GM21515 (cell line): ENCODE measurements around the gene KCNQ1.

Experiments used
- ATAC-seq: cut with Tn5 transposase; IDR thresholded peaks from one replicate; pipeline ENCODE4 v1.9.1; 2021; ENCODE audit not compliant: unreplicated experiment

The KCNQ1 gene

DNA sequence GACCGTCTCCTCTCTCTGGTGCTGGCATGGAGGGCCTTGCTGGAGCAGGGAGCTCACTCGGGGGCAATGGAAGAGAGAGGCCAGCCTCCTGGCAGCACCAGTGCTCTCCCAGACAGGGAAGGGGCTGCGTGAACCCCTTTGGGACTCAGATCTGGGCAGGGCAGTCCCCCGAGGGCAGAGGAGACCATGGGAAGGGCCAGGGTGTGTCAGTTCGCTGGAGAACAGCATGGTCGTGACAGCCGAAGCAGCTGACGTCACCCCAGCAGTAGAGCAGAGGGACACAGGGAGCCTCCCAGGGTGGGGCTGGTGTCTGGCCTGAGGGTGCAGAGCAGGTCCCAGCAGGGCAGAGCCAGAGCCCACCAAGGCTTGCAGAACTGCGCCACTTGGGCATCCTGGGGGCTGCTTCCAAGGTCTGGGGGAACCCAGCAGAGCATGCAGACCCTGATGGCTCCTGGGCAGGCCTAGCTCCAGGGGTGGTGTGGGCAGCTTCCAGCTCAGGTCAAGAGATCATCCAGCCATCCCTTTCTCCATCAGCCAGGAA, 326.0 kb downstream of the KCNQ1 start:
- no peak for ATAC-seq

DNA sequence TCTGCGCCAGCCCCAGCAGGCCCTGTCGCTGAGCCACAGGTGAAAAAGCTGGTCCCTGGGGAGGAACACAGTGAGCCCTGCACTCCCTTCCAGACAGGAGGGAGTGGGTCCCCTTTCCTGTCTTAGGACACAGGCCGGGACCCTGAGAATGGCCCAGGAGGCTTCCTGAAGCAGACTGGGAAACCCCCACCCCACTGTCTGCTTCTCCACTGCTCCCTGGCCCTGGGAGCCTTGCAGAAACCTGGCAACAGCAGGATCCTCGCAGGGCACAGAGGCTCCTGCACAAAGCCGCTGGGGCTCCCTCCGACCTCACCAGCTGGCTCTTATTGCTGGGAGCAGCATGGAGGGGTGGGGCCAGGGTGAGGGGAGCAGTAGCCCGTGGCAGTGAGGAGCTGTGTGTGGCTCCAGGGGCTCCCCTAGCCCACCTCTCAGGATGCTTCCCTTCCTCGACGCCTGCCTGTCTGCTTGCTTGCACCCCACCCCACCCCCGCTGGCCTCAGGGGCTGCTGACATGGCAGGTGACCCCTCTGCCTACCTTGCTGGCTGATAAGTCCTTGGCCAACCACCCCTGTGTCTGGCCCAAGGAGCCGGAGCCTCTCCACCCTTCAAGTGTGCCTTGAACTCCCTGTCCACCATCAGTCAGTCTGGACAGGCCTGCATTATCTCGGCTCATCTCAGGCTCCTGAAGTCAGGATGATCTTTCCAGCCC, 327.1 kb downstream of the KCNQ1 start:
- no peak for ATAC-seq

DNA sequence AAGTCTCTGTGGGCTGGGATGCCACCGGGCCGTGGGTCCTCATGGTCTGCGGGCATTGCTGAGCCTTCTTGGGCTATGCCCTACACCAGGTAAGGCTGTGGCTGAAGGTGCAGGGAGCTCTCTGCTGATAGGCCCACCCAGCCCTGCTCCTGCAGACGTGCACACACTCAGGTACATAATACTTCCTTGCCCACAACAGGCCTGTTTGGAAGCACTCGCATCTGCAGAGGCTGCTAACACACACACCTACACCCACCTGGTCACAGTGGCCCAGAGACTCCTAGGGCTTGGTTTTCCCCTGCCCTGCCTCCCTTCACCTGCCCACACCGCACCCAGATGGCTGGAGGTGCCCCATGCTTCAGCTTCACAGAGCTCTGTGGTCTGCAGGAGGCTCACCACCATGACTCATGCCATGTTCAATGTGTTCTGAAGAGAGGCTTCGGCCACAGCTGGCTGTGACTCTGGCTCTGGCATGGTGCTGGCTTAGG, 327.8 kb downstream of the KCNQ1 start:
- ATAC-seq = no peak

DNA sequence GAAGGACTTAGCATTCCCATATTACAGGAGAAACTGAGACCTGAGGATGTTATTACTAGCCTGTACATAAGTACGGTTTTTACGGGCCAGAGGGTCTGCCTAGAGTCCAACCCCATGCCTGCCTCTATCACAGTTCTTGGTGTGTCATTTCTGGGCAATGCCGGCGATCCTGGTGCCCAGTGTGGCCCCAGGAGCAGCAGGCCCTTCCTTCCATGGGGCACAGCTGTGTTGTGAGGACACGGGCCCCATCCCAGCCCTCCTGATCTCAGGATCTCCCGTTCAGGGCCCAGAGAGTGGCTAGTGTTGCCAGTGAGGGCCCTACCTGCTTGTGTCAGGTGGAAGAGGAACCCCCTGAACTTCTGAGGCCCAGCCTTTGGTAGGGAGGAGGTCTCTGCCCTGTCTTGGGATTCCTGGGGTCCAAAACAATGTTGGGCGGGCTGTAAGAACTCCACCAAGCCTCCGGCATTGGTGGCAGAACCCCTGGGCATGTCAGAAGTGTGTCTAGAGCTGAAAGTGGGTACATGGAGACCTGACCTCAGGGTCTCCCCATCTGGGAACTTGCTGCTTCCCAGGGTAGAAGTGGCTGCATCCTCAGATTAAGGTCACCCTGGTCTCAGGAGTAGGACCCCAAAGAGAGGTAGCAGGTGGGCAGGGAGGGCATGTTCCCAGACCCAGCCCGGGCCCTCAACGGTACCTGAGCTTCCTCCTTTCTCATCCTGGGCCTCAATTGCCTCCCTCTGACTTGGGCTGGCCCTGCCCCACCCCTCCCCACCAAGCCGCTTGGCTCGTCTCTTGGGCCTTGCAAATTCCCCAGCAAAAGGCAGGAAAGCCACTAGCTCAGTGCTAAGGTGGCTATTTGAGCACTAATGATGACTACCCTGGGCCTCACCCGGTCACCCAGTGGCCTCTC, 329.6 kb downstream of the KCNQ1 start:
- no peak for ATAC-seq

DNA sequence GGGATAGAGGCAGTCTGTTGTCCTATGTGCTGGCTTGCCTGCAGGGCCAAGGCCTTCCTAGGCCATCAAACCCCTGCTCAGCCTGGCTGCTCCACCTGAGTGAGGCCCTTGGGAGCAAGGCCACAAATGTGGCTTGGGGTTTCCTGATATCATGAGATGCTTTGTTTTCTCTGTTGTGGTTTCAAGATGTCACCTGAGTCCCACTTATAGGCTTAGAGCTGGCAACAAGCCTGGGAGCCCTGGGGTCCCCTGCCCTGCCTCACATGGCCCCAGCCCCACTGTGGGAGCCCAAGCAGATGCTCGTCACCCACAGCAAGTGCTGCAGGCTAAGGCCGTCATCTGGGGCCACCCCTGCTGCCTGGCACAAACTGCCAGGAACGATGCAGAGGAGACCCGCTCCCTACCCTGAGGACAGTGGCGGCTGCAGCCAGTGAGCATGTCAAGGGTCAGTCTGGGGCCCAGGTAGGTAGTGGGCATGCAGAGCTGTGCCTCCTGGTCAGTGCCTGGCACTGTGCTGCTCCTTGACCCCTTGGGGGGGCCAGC, 330.3 kb downstream of the KCNQ1 start:
- no peak for ATAC-seq

DNA sequence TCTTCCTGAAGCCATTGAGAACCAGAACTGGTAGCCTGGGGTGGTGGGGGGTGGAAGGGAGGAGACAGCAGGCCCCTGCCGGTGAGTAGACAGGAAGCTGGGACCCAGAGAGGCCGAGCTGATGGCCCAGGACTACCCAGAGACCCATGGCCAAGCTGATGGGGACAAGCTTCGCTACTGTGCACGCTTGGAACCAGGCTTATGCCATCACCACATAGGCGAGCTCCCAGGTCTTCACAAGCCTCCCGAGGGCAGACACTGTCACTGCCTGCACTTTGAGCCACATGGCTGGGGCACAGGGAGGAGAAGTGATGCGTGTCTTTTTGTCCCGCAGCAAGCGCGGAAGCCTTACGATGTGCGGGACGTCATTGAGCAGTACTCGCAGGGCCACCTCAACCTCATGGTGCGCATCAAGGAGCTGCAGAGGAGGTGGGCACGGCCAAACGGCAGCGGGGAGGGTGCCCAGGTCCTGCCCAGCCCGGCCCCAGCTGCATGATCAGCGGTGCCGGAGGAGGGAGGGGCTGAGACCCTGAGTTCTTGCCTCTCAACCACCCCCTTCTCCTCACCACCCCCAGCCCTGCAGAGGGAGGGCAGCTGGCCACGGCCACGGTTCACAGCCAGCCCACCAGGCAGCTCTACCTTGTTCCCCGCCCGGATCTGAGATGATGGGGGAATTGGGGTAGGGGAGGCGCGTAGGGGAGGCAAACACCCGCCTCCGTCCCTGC, 331.0 kb downstream of the KCNQ1 start:
- no peak for ATAC-seq

DNA sequence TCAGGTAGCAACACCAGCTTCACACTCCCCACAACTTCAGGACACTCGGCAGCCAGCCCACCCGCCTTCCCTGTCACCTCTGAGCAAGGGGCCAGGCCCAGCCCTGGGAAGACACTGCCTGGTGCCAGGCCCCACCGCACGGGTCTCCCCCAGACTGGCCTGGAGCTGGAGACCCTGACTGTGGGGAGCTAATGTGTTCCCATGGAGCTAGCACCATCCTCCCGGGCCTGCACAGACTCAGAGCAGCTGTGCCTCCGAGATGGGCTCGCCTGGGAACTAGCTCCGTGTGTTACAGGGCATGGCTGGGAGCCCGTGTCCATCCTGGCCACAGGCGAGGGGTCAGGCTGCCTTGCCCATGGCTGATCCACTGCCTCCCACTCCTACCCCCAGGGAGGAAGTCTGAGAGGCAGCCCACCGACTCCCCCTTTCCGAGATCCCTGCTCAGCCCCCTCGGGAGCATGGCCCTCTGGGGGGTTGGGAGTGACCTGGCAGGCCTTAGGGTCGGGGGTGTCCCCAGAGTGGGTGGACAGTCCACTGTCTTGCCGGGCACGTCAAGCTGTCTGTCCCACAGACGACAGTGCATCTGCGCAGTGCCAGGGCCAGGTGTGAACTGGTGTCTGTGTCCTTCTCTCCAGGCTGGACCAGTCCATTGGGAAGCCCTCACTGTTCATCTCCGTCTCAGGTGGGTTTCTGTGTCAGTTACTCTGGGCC, 331.7 kb downstream of the KCNQ1 start:
- no peak for ATAC-seq

DNA sequence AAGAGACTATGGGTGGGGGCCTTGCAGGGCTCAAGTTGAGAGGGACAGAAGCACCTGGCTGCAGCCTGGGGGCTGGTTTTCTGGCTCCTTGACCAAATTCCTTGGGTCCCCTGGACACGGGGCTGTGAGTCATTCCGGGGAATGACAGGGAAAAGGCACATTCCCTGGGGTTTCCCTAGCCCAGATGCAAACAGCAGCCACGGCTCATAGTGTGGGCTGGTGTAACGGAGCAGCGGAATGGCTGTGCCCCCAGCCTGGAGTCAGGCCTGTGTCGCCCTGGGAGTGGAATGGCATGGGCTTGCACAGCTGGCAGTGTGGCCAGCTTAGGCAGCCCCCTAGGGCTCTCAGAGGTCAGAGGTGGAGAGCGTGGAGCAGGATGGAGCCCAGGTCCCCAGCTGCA, 332.6 kb downstream of the KCNQ1 start:
- no peak for ATAC-seq

DNA sequence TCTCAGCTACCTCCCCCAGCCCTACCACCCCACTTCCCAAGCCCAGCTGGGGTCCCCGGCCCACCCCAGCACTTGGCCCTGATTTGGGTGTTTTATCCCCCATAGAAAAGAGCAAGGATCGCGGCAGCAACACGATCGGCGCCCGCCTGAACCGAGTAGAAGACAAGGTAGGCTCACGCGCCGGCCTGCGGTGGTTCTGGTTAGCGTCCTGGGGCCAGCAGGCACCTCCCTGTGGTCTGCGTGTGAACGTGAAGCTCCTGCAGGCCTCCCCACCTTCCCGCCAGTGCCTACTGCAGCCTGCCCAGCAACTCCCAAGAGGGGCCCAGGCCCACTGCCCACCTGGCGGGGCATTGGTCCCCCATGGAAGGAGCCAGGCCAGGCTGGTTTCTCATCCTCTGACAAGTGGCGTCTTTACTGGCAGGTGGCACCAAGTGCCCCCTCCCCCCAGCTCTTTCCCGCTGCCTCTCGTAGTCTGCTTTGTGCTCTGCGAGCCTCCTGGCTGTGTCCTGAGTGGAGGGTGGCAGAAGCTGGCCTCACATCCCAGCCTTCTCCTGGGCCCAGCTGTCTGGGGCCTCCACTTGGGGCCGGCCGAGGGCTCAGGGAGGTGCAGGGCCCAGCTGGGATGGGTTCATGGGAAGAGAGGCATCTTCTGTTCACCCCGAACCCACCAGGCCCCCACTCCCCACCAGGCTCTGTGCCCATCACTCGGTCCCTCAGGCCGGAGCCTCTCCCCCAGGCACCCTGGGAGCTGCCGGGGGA, 333.2 kb downstream of the KCNQ1 start:
- no peak for ATAC-seq

DNA sequence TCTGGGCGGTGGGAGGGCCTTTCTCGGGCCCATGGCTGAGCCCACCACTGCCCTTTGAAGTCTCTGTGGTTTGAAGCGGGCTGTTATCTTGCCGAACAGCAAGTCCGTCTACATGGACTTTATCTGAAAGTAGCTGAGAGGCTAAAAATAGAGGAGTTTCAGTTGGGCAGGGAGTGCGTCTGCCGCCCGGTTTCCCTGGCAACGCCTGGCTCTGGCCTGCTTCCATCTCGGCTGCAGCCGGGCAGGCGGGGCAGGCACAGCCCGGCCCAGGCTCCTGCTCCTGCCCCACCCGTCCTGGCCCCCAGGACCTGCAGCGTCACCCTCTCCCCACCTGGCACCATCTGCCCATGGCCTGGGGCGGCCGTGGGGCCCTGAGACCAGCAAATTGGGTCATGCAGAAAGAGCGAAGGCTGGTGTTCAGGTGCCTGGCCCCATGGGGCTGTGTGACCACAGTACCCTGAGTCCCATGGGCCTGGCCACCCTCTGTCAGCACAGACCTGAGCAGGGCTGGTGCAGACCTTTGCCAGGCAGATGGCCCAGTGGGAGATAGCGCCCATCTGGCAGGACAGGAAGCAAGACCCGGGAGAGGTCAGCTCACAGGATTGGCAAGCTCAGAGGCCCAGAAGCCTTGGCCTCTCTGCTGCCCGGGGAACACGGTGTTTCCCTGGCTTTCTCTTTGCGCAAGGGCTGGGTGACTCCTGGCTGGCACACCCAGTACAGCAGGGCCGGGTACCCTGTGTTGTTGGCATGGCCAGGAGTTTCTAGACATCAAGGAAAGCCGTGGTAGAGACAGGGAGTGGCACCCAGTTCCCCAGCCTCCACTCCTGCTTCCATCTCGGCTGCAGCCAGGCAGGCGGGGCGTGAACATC, 334.1 kb downstream of the KCNQ1 start:
- no peak for ATAC-seq

DNA sequence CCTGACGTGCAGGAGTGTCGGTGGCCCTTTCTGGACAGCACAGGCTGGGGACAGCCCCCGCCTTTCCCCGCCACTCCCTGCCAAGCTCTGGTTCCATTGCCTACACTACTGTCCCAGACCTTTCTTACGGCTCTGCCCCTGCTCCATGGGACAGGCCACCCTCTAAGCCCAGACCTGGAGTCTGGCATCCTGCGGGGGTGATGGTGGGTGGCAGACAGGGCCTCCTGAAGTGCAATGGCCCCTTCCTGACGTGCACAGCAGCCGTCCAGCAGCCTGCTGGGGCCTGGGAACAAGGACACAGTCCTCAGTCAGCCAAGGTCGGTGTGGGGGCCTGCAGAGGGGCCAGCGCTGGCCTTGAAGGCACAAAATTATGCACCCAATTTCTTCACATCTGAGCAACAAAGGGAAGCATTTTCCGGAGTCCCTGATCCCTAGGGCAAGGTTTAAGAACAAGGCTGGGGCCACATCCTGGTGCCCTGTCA, 334.7 kb downstream of the KCNQ1 start:
- no peak for ATAC-seq

DNA sequence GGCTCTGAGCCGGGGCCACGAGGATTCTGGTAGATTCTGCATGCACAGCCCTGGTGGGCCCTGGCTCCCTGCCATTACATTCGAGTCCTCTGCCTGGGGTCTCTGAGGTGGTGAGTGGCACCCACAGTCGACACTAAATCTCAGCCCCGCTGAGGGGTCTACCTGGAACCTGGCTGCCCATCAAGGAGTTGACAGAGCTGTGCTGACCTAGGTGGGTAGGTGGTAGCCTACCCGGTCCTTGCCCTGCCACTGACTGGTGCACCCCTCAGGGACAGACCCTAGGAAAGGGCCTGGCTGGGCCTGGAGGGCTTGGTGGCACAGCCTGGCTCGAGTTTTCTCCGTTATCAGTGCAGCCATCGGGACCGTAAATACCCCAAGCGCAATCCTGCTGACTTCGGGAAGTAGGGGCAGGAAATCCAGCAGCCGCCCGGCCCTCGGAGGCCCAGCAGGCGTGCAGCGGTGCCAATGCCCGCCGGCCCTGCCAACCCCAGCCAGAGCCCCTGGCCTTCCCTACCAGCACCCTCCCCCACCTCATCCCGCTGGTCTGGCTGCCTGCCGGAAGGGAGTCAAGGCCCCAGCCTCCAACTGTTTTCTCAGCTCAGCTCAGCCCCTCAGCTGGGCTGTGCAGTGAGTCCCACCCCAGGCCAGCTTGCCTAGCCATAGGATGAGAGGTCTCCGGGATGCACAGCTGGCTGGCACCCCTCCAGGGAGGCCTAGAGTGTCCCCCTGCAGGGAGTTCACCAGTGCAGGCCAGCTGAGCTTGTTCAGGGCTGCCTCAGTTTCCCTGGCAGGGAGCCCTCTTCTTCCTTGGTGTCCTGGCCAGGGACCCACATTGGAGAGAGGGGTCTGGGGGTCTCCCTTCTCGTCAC, 335.4 kb downstream of the KCNQ1 start:
- no peak for ATAC-seq

DNA sequence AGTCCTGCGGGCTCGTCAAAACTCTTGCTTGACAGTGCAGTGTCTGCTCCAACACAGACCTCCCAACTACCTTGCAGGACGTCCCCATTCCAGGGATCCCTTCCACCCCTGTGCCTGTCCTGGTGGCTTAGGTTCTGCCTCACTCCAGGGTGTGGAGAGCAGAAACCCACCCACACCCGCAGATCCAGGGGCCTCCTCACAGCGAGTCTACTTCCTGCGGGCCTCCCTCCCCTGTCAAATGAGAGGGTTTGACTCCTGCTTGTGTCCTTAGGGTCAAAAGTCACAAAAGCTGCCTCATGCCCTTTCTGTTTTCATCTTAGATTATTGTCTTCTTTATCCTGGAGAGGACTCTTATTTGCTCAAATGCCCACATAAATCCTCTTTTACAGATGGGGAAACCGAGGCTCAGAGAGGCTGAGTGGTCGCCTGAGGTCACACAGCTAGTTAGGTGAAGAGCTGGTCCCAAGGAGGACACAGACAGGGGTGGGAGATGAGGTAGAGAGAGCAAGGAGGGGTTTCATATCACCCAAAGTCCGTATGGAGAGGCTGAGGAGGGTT, 336.1 kb downstream of the KCNQ1 start:
- no peak for ATAC-seq

DNA sequence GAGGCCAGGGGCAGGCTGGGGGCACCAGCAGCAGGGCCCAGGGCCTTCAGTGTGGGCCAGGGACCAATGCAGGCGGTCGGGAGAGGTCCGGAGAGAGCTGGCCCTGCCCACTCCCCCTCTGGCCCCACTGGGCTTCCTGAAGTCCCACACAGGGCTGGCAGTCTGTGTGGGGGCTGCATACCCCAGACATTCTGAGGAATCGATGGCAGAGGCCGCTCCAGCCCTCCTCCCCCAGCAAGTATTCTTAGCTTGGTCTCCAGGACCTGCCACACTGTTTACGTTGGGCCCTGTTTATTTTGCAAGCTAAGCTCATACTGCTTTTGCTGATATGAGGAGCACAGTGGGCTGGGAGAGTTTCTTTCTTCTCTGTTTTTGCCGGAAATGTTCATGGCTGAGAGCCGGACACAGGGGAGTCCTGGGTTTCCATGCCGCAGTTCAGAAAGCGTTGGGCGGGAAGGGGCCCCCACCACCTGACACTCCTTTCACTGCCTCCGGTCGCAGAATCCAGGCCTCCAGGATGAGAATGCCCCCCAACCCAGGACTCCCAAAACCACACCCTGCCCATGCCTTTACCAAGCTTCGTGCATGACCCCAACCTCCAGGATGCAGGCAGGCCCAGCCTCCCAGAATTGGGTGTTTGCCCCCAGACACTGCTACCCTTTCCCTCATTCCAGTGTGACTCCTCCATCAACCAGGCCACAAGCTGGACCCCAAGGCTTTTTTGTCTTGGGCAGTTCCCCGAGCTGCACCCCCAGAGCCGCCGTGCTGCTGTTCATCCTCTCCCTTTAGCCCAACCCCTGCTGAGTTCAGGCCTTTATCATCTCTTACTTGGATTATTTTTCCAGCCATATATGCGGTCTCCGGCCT, 336.8 kb downstream of the KCNQ1 start:
- ATAC-seq = no peak

DNA sequence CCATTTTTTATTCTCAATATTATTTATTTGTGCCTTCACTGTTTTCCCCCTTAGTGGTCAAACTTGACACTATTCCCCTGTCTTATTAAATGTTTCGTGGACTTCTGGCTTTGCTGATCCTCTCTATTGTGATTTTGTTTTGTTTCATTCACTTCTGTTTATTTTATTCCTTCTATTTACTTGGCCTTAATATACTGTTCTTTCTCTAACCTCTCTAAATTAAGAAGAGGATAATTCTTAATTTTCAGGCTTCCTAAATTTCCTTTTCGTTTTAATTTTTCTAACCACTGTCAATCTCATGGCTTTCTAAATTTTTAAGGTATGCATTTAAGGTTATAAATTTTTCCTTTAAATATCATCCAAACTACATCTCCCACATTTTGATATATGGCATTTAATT, 338.0 kb downstream of the KCNQ1 start:
- ATAC-seq = no peak

DNA sequence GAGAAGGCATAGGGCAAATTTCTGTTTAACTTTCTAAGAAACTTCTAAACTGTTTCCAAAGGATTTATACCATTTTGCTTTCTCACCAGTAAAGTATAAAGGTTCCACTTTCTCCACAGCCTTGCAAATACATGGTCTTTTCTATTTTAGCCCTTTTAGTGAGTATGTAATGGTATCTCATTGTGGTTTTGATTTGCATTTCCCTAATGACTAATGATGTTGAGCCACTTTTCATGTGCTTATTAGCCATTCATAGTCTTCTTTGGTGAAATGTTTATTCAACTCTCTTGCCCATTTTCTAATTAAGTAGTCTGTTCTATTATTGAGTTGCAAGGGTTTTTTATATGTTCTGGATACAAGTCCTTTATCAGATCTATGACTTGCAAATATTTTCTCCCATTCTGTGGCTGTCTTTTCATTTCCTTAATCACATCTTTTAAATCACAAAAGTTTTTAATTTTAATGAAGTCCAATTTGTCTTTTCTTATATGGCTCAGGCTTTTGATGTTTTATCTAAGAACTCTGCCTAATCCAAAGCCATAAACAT, 338.8 kb downstream of the KCNQ1 start:
- no peak for ATAC-seq
